B cell (primary cell): Measurements from ENCODE around the gene FCER2. TPM values are rescaled to one million over a fixed set of nuclear protein-coding genes. Genes with fewer than 3 reads are reported as not detected.

ENCODE experiments used
- ATAC-seq: fragments of 200-7000 bp; cut with Tn5 transposase; one replicate; pipeline ENCODE4 v1.10.0; 2021; ENCODE audit warnings: low read depth, mild to moderate bottlenecking, moderate number of reproducible peaks, moderate library complexity
- CTCF ChIA-PET: fragments of 350-600 bp; sonication (Branson Sonifier 250); formaldehyde crosslinking; loops from one replicate; lab custom pipeline; 2021; ENCODE audit warnings: antibody characterized with exemption, inconsistent platforms; lab: Charles Lee
- POLR2A ChIA-PET: fragments of 350-600 bp; sonication (Branson Sonifier 250); formaldehyde crosslinking; loops from one replicate; lab custom pipeline; 2021; ENCODE audit warnings: antibody characterized with exemption; lab: Charles Lee
- DNase-seq: peaks from one replicate; pipeline ENCODE4 v3.0.0; 2013
- H2AFZ ChIP-seq: 2 replicates; pipeline ENCODE4 v1.6.1; 2012; ENCODE audit warnings: mild to moderate bottlenecking, low read depth, low read length; ENCODE audit not compliant: insufficient read depth, poor library complexity, severe bottlenecking
- H3K27ac ChIP-seq, 2 donors: 1 replicate in 1 of 2; 2 replicates in 1 of 2; pipeline ENCODE4 v1.5.1; 2012 to 2013; ENCODE audit warnings: low read length in 2 of 2, mild to moderate bottlenecking in 2 of 2, moderate library complexity in 1 of 2
- H3K27me3 ChIP-seq, 4 experiments: fragments of 200-600 bp in 1 of 4; sonication (generic) in 1 of 4; replicated peaks in 1 of 4; 1 replicate in 2 of 4; 2 replicates in 2 of 4; pipeline versions ENCODE4 v1.6.1 to v1.7.0; 2013 to 2016; ENCODE audit warnings: low read length in 3 of 4, mild to moderate bottlenecking in 2 of 4, mixed read lengths in 1 of 4, moderate library complexity in 1 of 4; ENCODE audit not compliant: insufficient read depth in 4 of 4, control insufficient read depth in 3 of 4; ENCODE audit errors: control extremely low read depth in 1 of 4
- H3K36me3 ChIP-seq, 2 experiments: replicated peaks in 1 of 2; 1 replicate in 1 of 2; 2 replicates in 1 of 2; pipeline versions ENCODE4 v1.6.1 to v1.7.1; 2013; ENCODE audit warnings: low read length in 1 of 2; ENCODE audit not compliant: insufficient read depth in 2 of 2, control insufficient read depth in 1 of 2; ENCODE audit errors: control extremely low read depth in 1 of 2, extremely low read depth in 1 of 2
- H3K4me1 ChIP-seq, 2 donors: fragments of 200-600 bp in 1 of 2; sonication (generic) in 1 of 2; 1 replicate in 1 of 2; 2 replicates in 1 of 2; pipeline versions ENCODE4 v1.5.1 to v1.6.1; 2013 to 2017; ENCODE audit warnings: low read length in 2 of 2; ENCODE audit not compliant: control insufficient read depth in 2 of 2, insufficient read depth in 2 of 2
- H3K4me2 ChIP-seq: replicated peaks from 2 replicates; pipeline ENCODE3; 2012; ENCODE audit warnings: mild to moderate bottlenecking, low read depth, low read length; ENCODE audit not compliant: poor library complexity, severe bottlenecking
- H3K4me3 ChIP-seq, 5 experiments: fragments of 200-600 bp in 1 of 5; sonication (generic) in 1 of 5; 1 replicate in 3 of 5; 2 replicates in 2 of 5; pipeline versions ENCODE4 v1.5.1 to v1.7.0; 2011 to 2016; ENCODE audit warnings: low read length in 4 of 5, mild to moderate bottlenecking in 4 of 5, low read depth in 2 of 5, control low read depth in 1 of 5, moderate library complexity in 1 of 5; ENCODE audit not compliant: insufficient read depth in 1 of 5; ENCODE audit errors: control extremely low read depth in 1 of 5, extremely low read depth in 1 of 5
- H3K79me2 ChIP-seq: fragments of 200-600 bp; sonication (generic); one replicate; pipeline ENCODE4 v1.6.0; 2016; ENCODE audit warnings: low read length; ENCODE audit not compliant: control insufficient read depth, insufficient read depth
- H3K9ac ChIP-seq: fragments of 200-600 bp; sonication (generic); 2 replicates; pipeline ENCODE4 v1.6.1; 2017; ENCODE audit warnings: mild to moderate bottlenecking, low read length, moderate library complexity
- H3K9me3 ChIP-seq, 3 donors: one replicate each; pipeline versions ENCODE4 v1.6.1 to v1.7.1; 2013; ENCODE audit warnings: low read length in 2 of 3; ENCODE audit not compliant: control insufficient read depth in 2 of 3, insufficient read depth in 1 of 3; ENCODE audit errors: control extremely low read depth in 1 of 3
- H4K20me1 ChIP-seq: 2 replicates; pipeline ENCODE4 v1.6.0; 2012; ENCODE audit warnings: mild to moderate bottlenecking, low read length; ENCODE audit not compliant: insufficient read depth, control insufficient read depth, poor library complexity, severe bottlenecking
- H3K27ac Mint-ChIP-seq: one replicate; pipeline ENCODE4 v1.8.0; 2021; ENCODE audit warnings: mixed read lengths
- H3K27me3 Mint-ChIP-seq: one replicate; pipeline ENCODE4 v1.8.0; 2021; ENCODE audit warnings: mixed read lengths
- H3K4me1 Mint-ChIP-seq: one replicate; pipeline ENCODE4 v1.8.0; 2021; ENCODE audit warnings: mixed read lengths
- H3K4me3 Mint-ChIP-seq: one replicate; pipeline ENCODE4 v1.8.0; 2021; ENCODE audit warnings: mixed read lengths
- H3K9me3 Mint-ChIP-seq: one replicate; pipeline ENCODE4 v1.8.0; 2022; ENCODE audit warnings: mixed read lengths; ENCODE audit not compliant: insufficient read depth
- CTCF ChIP-seq: fragments of 200-600 bp; IDR thresholded peaks from one replicate; pipeline ENCODE4 v1.8.0; 2022; ENCODE audit warnings: antibody characterized with exemption, mild to moderate bottlenecking
- EZH2 ChIP-seq: IDR thresholded peaks from 2 replicates; pipeline ENCODE4 v1.6.1; 2012; ENCODE audit warnings: borderline replicate concordance, low read depth, mild to moderate bottlenecking, moderate library complexity, low read length; ENCODE audit not compliant: insufficient read depth, poor library complexity, severe bottlenecking
- WGBS: methylation state at CpG from one replicate; pipeline ENCODE4 v1.1.5; 2013; ENCODE audit warnings: missing lambda C conversion rate; ENCODE audit not compliant: insufficient coverage; 5-methylcytosine and 5-hydroxymethylcytosine counted together
- intact Hi-C: fragments of 100-400 bp; cut with micrococcal nuclease; formaldehyde crosslinking; loops from one replicate; pipeline ENCODE4 v1.10.0; 2022
- polyA plus RNA-seq: library from polyadenylated mRNA; depleted of rRNA; stranded (reverse); fragments of >200 nt; gene quantifications from 2 replicates; pipeline ENCODE4 v1.2.3, GENCODE V29; 2012
- total RNA-seq, 2 donors: library from RNA; stranded (reverse); fragments of 120-200 nt in 1 of 2; gene quantifications; 1 replicate in 1 of 2; 2 replicates in 1 of 2; pipeline versions ENCODE4 v1.2.3 to v1.2.4, GENCODE V29; 2013 to 2022

FCER2 gene
- total and polyA plus RNA-seq, 2 donors (not counting 1 experiment from before 2014, with no cell fraction given) = 17.1 to 419 TPM

DNA sequence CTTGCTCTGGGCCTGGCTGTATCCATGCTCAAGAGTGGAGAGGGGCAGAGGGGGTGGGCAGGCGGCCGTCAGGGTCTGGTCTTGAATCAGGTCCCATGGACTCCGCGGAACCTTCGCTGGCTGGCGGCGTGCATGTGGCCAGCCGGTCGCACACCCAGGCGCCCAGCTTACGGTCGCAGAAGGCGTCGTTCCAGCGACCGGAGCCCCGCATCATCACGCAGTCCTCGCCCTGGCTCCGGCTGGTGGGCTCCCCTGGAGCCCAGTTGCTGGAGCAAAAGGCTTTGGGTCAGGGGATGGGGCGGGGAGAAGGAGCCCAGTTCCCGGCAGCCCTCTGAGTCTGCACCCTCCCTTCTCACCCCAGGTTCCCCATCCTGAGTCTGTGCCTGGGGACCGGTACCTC, 12.8 kb downstream of the FCER2 start:
- peaks cover 35% of the 10 kb centered on the region in 2 donors for H3K4me1 ChIP-seq
- peaks cover 40% of the 10 kb centered on the region for H3K79me2 ChIP-seq
- H3K36me3 ChIP-seq = peaks cover 0 to 50% of the 10 kb centered on the region in 2 experiments
- H3K27ac ChIP-seq = peak overlapping the region in 1 of 2 donors; percentile 19
- H3K27ac Mint-ChIP-seq = no peak overlapping the region
- H4K20me1 ChIP-seq = peaks cover 47% of the 10 kb centered on the region
- ATAC-seq = no peak
- no peak overlapping the region for H3K4me2 ChIP-seq
- ChIA-PET CTCF (interaction anchor here (1.0 to 1.3 kb wide), 2 partner anchors 111 to 113 kb away, joined by 4 read pairs; no protein-coding TSS in a partner anchor), POLR2A (no interaction called here)
- H3K9me3 ChIP-seq = no peaks in the 10 kb centered on the region
- DNase-seq = peak; percentile 29
- TF ChIP-seq CTCF (no peak), EZH2 (no peak)
- no peak overlapping the region for H3K4me3 ChIP-seq
- no peaks in the 10 kb centered on the region for H3K27me3 Mint-ChIP-seq
- H3K27me3 ChIP-seq = no peaks in the 10 kb centered on the region
- intact Hi-C loops = no loop called here
- no peaks in the 10 kb centered on the region for H3K9me3 Mint-ChIP-seq
- H3K9ac ChIP-seq = no peak overlapping the region
- H3K4me1 Mint-ChIP-seq = peaks cover 21% of the 10 kb centered on the region
- H2AFZ ChIP-seq = no peak overlapping the region
- WGBS = 52% methylated on average over 20 of the region's 23 CpGs
- H3K4me3 Mint-ChIP-seq = no peak overlapping the region

DNA sequence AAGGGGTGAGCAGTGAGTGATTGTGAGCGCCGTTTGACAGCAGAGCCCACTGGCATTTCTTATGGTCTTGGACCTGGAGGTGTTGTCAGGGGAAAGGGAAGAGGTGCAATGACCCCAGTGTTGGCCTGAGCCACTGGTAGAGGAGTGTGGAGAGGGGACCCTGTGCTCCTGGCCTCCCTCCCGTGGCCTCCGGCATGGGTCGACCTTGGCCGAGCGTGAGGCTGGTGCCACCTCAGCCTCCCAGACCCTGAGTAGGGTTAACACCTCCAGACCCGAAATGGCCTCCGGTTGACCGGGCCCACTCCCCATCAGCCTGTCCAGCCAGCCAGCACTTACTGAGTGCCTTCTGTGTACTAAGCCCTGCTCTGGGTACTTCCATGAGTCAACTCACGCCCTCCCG, 14.8 kb downstream of the FCER2 start:
- CTCF ChIA-PET = no interaction called here
- Histone ChIP-seq H4K20me1 (peaks cover 53% of the 10 kb centered on the region), H3K27ac (no peak overlapping the region), H3K36me3 (peaks cover 0 to 54% of the 10 kb centered on the region in 2 experiments), H3K4me2 (no peak overlapping the region), H3K4me3 (no peak overlapping the region), H3K9me3 (peaks cover 0 to 4% (median 0%) of the 10 kb centered on the region in 3 donors), H3K4me1 (peaks cover 18 to 21% of the 10 kb centered on the region in 2 donors), H2AFZ (no peak overlapping the region), H3K9ac (no peak overlapping the region), H3K27me3 (no peaks in the 10 kb centered on the region), H3K79me2 (peaks cover 30% of the 10 kb centered on the region)
- intact Hi-C loops = no loop called here
- no peak for ATAC-seq
- POLR2A ChIA-PET = no interaction called here
- no peaks in the 10 kb centered on the region for H3K27me3 Mint-ChIP-seq
- DNase-seq = peak; percentile 19
- peak overlapping the region; percentile 38 for H3K27ac Mint-ChIP-seq
- TF ChIP-seq EZH2 = no peak
- no peak for TF ChIP-seq CTCF
- WGBS = 97% methylated on average over 12 of the region's 12 CpGs
- no peak overlapping the region for H3K4me3 Mint-ChIP-seq
- H3K9me3 Mint-ChIP-seq = no peaks in the 10 kb centered on the region
- H3K4me1 Mint-ChIP-seq = peaks cover 26% of the 10 kb centered on the region
